Mesenchymal stem cell (in vitro differentiated cells and primary cell): ENCODE results near the gene PUS10.

Source experiments
- DNase-seq: peaks from one replicate; pipeline ENCODE4 v3.0.0-alpha.2; 2013
- H2AFZ ChIP-seq: one replicate; pipeline ENCODE4 v1.6.1; 2013; ENCODE audit warnings: low read depth, mild to moderate bottlenecking, control low read depth, inconsistent platforms, low read length, moderate library complexity
- H2AK5ac ChIP-seq: 2 replicates; pipeline ENCODE4 v1.6.1; 2013; ENCODE audit warnings: low read length, moderate library complexity, mild to moderate bottlenecking, inconsistent platforms; ENCODE audit not compliant: severe bottlenecking
- H2BK120ac ChIP-seq: one replicate; pipeline ENCODE4 v1.6.1; 2013; ENCODE audit warnings: low read depth, mild to moderate bottlenecking, inconsistent platforms, low read length, moderate library complexity
- H2BK12ac ChIP-seq, 2 experiments: one replicate each; pipeline ENCODE4 v1.6.1; 2013; ENCODE audit warnings: inconsistent platforms in 2 of 2, low read length in 2 of 2, mild to moderate bottlenecking in 2 of 2, moderate library complexity in 2 of 2, control low read depth in 1 of 2
- H2BK15ac ChIP-seq: one replicate; pipeline ENCODE4 v1.6.1; 2013; ENCODE audit warnings: mild to moderate bottlenecking, low read depth, inconsistent platforms; ENCODE audit not compliant: poor library complexity, severe bottlenecking
- H2BK5ac ChIP-seq: 2 replicates; pipeline ENCODE4 v1.6.1; 2013; ENCODE audit warnings: low read depth, mild to moderate bottlenecking, low read length, control low read depth, inconsistent platforms; ENCODE audit not compliant: poor library complexity, severe bottlenecking
- H3K14ac ChIP-seq, 2 experiments: one replicate each; pipeline ENCODE4 v1.6.1; 2013; ENCODE audit warnings: inconsistent platforms in 2 of 2, low read length in 2 of 2, control low read depth in 1 of 2, mild to moderate bottlenecking in 1 of 2, moderate library complexity in 1 of 2
- H3K18ac ChIP-seq, 2 experiments: one replicate each; pipeline ENCODE4 v1.6.1; 2013; ENCODE audit warnings: inconsistent platforms in 2 of 2, low read length in 2 of 2, control low read depth in 1 of 2, low read depth in 1 of 2, mild to moderate bottlenecking in 1 of 2
- H3K23ac ChIP-seq, 2 experiments: one replicate each; pipeline ENCODE4 v1.6.1; 2013; ENCODE audit warnings: inconsistent platforms in 2 of 2, low read length in 2 of 2, mild to moderate bottlenecking in 2 of 2, moderate library complexity in 2 of 2, control low read depth in 1 of 2
- H3K27ac ChIP-seq: 2 replicates; pipeline ENCODE4 v1.5.1; 2013; ENCODE audit warnings: mild to moderate bottlenecking, moderate library complexity, low read length, control low read depth, inconsistent platforms; ENCODE audit not compliant: poor library complexity, severe bottlenecking
- H3K27me3 ChIP-seq, 2 experiments: 2 replicates each; pipeline versions ENCODE4 v1.6.1 to v1.7.0; 2013; ENCODE audit warnings: low read length in 2 of 2, mild to moderate bottlenecking in 2 of 2, moderate library complexity in 2 of 2, control low read depth in 1 of 2, inconsistent platforms in 1 of 2; ENCODE audit not compliant: control insufficient read depth in 1 of 2, insufficient read depth in 1 of 2
- H3K36me3 ChIP-seq, 2 experiments: 2 replicates each; pipeline versions ENCODE4 v1.6.1 to v1.7.0; 2013; ENCODE audit warnings: low read length in 2 of 2, control low read depth in 1 of 2, inconsistent platforms in 1 of 2, low read depth in 1 of 2, mild to moderate bottlenecking in 1 of 2; ENCODE audit not compliant: insufficient read depth in 2 of 2, control insufficient read depth in 1 of 2
- H3K4ac ChIP-seq, 2 experiments: one replicate each; pipeline ENCODE4 v1.6.1; 2013; ENCODE audit warnings: inconsistent platforms in 2 of 2, low read length in 2 of 2, mild to moderate bottlenecking in 2 of 2, moderate library complexity in 2 of 2, control low read depth in 1 of 2, low read depth in 1 of 2
- H3K4me1 ChIP-seq: 2 replicates; pipeline ENCODE4 v1.6.1; 2013; ENCODE audit warnings: low read depth, low read length, control low read depth; ENCODE audit not compliant: control insufficient read depth, insufficient read depth
- H3K4me2 ChIP-seq: 2 replicates; pipeline ENCODE4 v1.6.1; 2013; ENCODE audit warnings: low read length, mild to moderate bottlenecking, inconsistent platforms; ENCODE audit not compliant: poor library complexity, severe bottlenecking
- H3K4me3 ChIP-seq, 2 experiments: 2 replicates each; pipeline versions ENCODE4 v1.5.1 to v1.7.0; 2013; ENCODE audit warnings: low read length in 2 of 2, mild to moderate bottlenecking in 2 of 2, control low read depth in 1 of 2, low read depth in 1 of 2; ENCODE audit not compliant: insufficient read depth in 1 of 2
- H3K79me1 ChIP-seq: replicated peaks from 2 replicates; pipeline ENCODE4 v1.6.1; 2013; ENCODE audit warnings: mild to moderate bottlenecking, control low read depth, low read length, inconsistent platforms; ENCODE audit not compliant: poor library complexity, severe bottlenecking
- H3K9ac ChIP-seq: 2 replicates; pipeline ENCODE4 v1.7.0; 2013; ENCODE audit warnings: mild to moderate bottlenecking, low read length, moderate library complexity
- H3K9me3 ChIP-seq: 2 replicates; pipeline ENCODE4 v1.7.0; 2013; ENCODE audit warnings: mild to moderate bottlenecking, low read length; ENCODE audit not compliant: control insufficient read depth
- H4K8ac ChIP-seq: one replicate; pipeline ENCODE4 v1.6.1; 2013; ENCODE audit warnings: inconsistent platforms, mild to moderate bottlenecking, low read length, moderate library complexity
- H4K91ac ChIP-seq: one replicate; pipeline ENCODE4 v1.6.1; 2013; ENCODE audit warnings: mild to moderate bottlenecking, low read length, inconsistent platforms
- WGBS: methylation state at CpG from one replicate; pipeline ENCODE4 v1.1.7; 2013; ENCODE audit warnings: mixed read lengths; 5-methylcytosine and 5-hydroxymethylcytosine counted together

The PUS10 gene

GRCh38 chr2:60962528-60962927 lies 55.5 kb downstream of the PUS10 start:
- no peak overlapping the region for H3K14ac ChIP-seq
- 100% methylated on average over 2 of the region's 2 CpGs for WGBS

DNA sequence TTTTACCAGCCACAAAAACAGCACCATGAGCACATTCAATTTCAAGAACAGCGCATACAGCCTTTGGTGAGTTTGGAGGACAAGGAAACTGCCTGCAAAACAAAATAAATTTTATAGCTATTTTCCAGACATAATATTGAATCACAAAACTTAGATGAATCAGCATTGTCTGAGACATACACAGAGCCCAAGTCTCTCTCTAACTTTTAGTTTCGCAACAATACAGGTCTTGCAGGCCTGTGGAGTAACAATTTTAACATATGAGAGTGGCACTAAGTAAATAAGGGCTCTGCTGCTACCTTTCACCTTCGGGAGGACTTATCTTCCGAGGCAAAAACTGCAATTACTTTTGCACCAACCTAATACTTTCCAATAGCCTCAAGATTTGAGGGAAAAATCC lies 56.6 kb downstream of the PUS10 start:
- peak; percentile 17 for DNase-seq
- H3K4me3 ChIP-seq: no peak overlapping the region
- H3K27me3 ChIP-seq: no peaks in the 10 kb centered on the region
- H3K9me3 ChIP-seq: no peaks in the 10 kb centered on the region
- no peak overlapping the region for H2BK120ac ChIP-seq
- H3K23ac ChIP-seq: no peak overlapping the region
- no peak overlapping the region for H3K18ac ChIP-seq
- H4K91ac ChIP-seq: no peak overlapping the region
- H3K36me3 ChIP-seq: peaks cover 0 to 4% of the 10 kb centered on the region in 2 experiments
- H3K79me1 ChIP-seq: no peaks in the 10 kb centered on the region
- no peak overlapping the region for H2BK5ac ChIP-seq
- H3K4me2 ChIP-seq: no peak overlapping the region
- no peak overlapping the region for H4K8ac ChIP-seq
- no peak overlapping the region for H2AK5ac ChIP-seq
- no peak overlapping the region for H3K4ac ChIP-seq
- no peak overlapping the region for H2BK12ac ChIP-seq
- H2AFZ ChIP-seq: no peak overlapping the region
- H3K14ac ChIP-seq: no peak overlapping the region
- peak overlapping the region; percentile 3 for H3K9ac ChIP-seq
- peaks cover 3% of the 10 kb centered on the region for H3K4me1 ChIP-seq
- no peak overlapping the region for H3K27ac ChIP-seq
- H2BK15ac ChIP-seq: no peak overlapping the region
- WGBS: 95% methylated on average over 4 of the region's 4 CpGs

More at GRCh38 chr2:60962528-60962927, 55.5 kb downstream of the PUS10 start:
- H3K4me2 ChIP-seq: no peak overlapping the region
- H3K36me3 ChIP-seq: peaks cover 0 to 4% of the 10 kb centered on the region in 2 experiments
- H3K18ac ChIP-seq: no peak overlapping the region
- H3K27ac ChIP-seq: no peak overlapping the region
- no peak overlapping the region for H2BK15ac ChIP-seq
- H3K4me1 ChIP-seq: peaks cover 3% of the 10 kb centered on the region
- no peak overlapping the region for H2AFZ ChIP-seq
- H3K9me3 ChIP-seq: no peaks in the 10 kb centered on the region
- H2BK12ac ChIP-seq: no peak overlapping the region
- H2AK5ac ChIP-seq: no peak overlapping the region
- no peak overlapping the region for H3K9ac ChIP-seq
- H2BK120ac ChIP-seq: no peak overlapping the region
- no peak overlapping the region for H2BK5ac ChIP-seq
- no peak overlapping the region for H4K91ac ChIP-seq
- no peaks in the 10 kb centered on the region for H3K27me3 ChIP-seq
- H3K23ac ChIP-seq: no peak overlapping the region
- H4K8ac ChIP-seq: no peak overlapping the region
- H3K4ac ChIP-seq: no peak overlapping the region
- no peak for DNase-seq
- no peaks in the 10 kb centered on the region for H3K79me1 ChIP-seq
- H3K4me3 ChIP-seq: no peak overlapping the region

DNA sequence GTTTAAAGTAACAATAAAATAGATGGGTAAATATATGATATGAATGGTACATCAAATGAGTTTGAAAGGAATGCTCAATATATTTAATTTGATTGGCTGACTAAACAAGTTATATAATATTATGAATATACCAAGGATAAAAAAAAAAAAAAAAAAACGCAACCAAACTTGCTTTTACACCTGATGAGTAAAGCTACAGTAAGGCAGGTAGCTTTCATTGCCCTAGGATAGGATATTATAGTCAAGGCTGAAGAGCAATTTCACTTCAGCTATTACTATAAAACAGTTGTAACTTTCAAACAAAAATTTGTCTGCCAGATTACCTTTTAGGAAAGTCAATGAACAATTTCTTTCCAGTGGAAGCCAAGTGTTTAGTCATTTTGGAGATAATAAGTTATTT lies 57.3 kb downstream of the PUS10 start:
- H4K8ac ChIP-seq: no peak overlapping the region
- no peaks in the 10 kb centered on the region for H3K27me3 ChIP-seq
- H3K27ac ChIP-seq: no peak overlapping the region
- DNase-seq: no peak
- no peaks in the 10 kb centered on the region for H3K79me1 ChIP-seq
- H4K91ac ChIP-seq: no peak overlapping the region
- H3K4me3 ChIP-seq: no peak overlapping the region
- H2BK15ac ChIP-seq: no peak overlapping the region
- no peak overlapping the region for H3K14ac ChIP-seq
- no peak overlapping the region for H2BK12ac ChIP-seq
- H3K9me3 ChIP-seq: no peaks in the 10 kb centered on the region
- no peak overlapping the region for H3K18ac ChIP-seq
- H2AK5ac ChIP-seq: no peak overlapping the region
- peaks cover 0 to 4% of the 10 kb centered on the region in 2 experiments for H3K36me3 ChIP-seq
- peaks cover 3% of the 10 kb centered on the region for H3K4me1 ChIP-seq
- no peak overlapping the region for H2BK120ac ChIP-seq
- H3K4ac ChIP-seq: no peak overlapping the region
- no peak overlapping the region for H3K4me2 ChIP-seq
- no peak overlapping the region for H3K23ac ChIP-seq
- no peak overlapping the region for H2AFZ ChIP-seq
- no CpG with 5 or more reads among the region's 1 CpG for WGBS
- no peak overlapping the region for H2BK5ac ChIP-seq
- H3K9ac ChIP-seq: no peak overlapping the region

GRCh38 chr2:60959501-60959900 lies 58.6 kb downstream of the PUS10 start:
- no peak overlapping the region for H2BK12ac ChIP-seq
- no peak overlapping the region for H2BK5ac ChIP-seq
- H3K4ac ChIP-seq: no peak overlapping the region
- H3K14ac ChIP-seq: peak overlapping the region in 1 of 2 experiments; percentile 75
- H3K9me3 ChIP-seq: no peaks in the 10 kb centered on the region
- H3K4me2 ChIP-seq: no peak overlapping the region
- peaks cover 3% of the 10 kb centered on the region for H3K4me1 ChIP-seq
- H2AFZ ChIP-seq: no peak overlapping the region
- H2AK5ac ChIP-seq: no peak overlapping the region
- H4K8ac ChIP-seq: no peak overlapping the region
- H3K23ac ChIP-seq: no peak overlapping the region
- H2BK120ac ChIP-seq: no peak overlapping the region
- 92% methylated on average over 6 of the region's 7 CpGs for WGBS
- H3K27ac ChIP-seq: no peak overlapping the region
- H3K79me1 ChIP-seq: no peaks in the 10 kb centered on the region
- no peak overlapping the region for H3K4me3 ChIP-seq
- no peak for DNase-seq
- H3K27me3 ChIP-seq: no peaks in the 10 kb centered on the region
- peaks cover 0 to 4% of the 10 kb centered on the region in 2 experiments for H3K36me3 ChIP-seq
- no peak overlapping the region for H3K18ac ChIP-seq
- no peak overlapping the region for H2BK15ac ChIP-seq
- no peak overlapping the region for H4K91ac ChIP-seq
- H3K9ac ChIP-seq: no peak overlapping the region
